ENCODE data around the gene EPN3.

- TF ChIP-seq EZH2phosphoT487 (IDR thresholded peaks at IDR 0.05; ENCODE audit: borderline replicate concordance, low read length) (no peak), CTCF (conservative IDR thresholded peaks at IDR 0.05; ENCODE audit: low read depth, low read length) (no peak), EZH2 (IDR thresholded peaks at IDR 0.05; ENCODE audit: low read length, unreplicated experiment) (no peak)
Observed at GRCh38 chr17:50491505-50491904, 41.0 kb upstream of the EPN3 start.

All from PC-3 (cell line).